ENCODE data around the gene S1PR3.

GRCh38 chr9:88942411-88942810 lies 48.9 kb upstream of the S1PR3 start:
- TF ChIP-seq CTCF (IDR thresholded peaks at IDR 0.05; ENCODE audit: borderline replicate concordance, extremely low read depth, low read length, poor library complexity, severe bottlenecking) (no peak), EZH2 (IDR thresholded peaks at IDR 0.05; ENCODE audit: borderline replicate concordance, low read depth, low read length, severe bottlenecking) (no peak)
